H1 (cell line): ENCODE measurements around the gene PRR19. TPM values are rescaled to one million over a fixed set of nuclear protein-coding genes. Genes with fewer than 3 reads are reported as not detected.

Experiments used
- CTCF ChIA-PET: fragments of 300-600 bp; sonication (Branson Sonifier 250); formaldehyde crosslinking; loops from one replicate; lab custom pipeline; 2021; ENCODE audit not compliant: partially characterized antibody; lab: Charles Lee
- POLR2A ChIA-PET: fragments of 300-600 bp; sonication (Branson Sonifier 250); formaldehyde crosslinking; loops from one replicate; lab custom pipeline; 2021; ENCODE audit warnings: inconsistent platforms; ENCODE audit not compliant: partially characterized antibody; lab: Charles Lee
- DNase-seq, 2 experiments: peaks; one replicate each; pipeline versions ENCODE4 v3.0.0 to v3.0.0-alpha.2; 2010 to 2022; ENCODE audit warnings: low spot score in 2 of 2, low read depth in 1 of 2, mixed read lengths in 1 of 2
- FAIRE-seq: peaks from 2 replicates; lab custom pipeline; 2011; peaks lifted over from hg19 to GRCh38; lab: Jason Lieb, UNC
- H2AFZ ChIP-seq: 2 replicates; pipeline ENCODE4 v1.8.1; 2012; ENCODE audit warnings: low read length, inconsistent platforms
- H2AK5ac ChIP-seq: 2 replicates; pipeline ENCODE4 v1.6.1; 2013; ENCODE audit warnings: low read depth, low read length
- H2BK120ac ChIP-seq: replicated peaks from 2 replicates; pipeline ENCODE3; 2013; ENCODE audit warnings: low read depth, low read length, inconsistent platforms
- H2BK12ac ChIP-seq: 2 replicates; pipeline ENCODE4 v1.6.1; 2013; ENCODE audit warnings: low read depth, low read length
- H2BK15ac ChIP-seq: 2 replicates; pipeline ENCODE4 v1.6.1; 2013; ENCODE audit warnings: low read length
- H2BK20ac ChIP-seq: 2 replicates; pipeline ENCODE4 v1.6.1; 2013; ENCODE audit warnings: low read length
- H2BK5ac ChIP-seq: 2 replicates; pipeline ENCODE4 v1.6.1; 2013; ENCODE audit warnings: low read depth, low read length
- H3K14ac ChIP-seq: 2 replicates; pipeline ENCODE4 v1.6.1; 2013; ENCODE audit warnings: inconsistent platforms; ENCODE audit not compliant: insufficient read length
- H3K18ac ChIP-seq: 2 replicates; pipeline ENCODE4 v1.6.1; 2013; ENCODE audit warnings: low read length; ENCODE audit errors: extremely low read depth
- H3K23ac ChIP-seq: 2 replicates; pipeline ENCODE4 v1.6.1; 2013; ENCODE audit warnings: inconsistent platforms; ENCODE audit not compliant: insufficient read length
- H3K23me2 ChIP-seq: 2 replicates; pipeline ENCODE4 v1.6.1; 2013; ENCODE audit warnings: low read depth, low read length
- H3K27ac ChIP-seq: 2 replicates; pipeline ENCODE4 v1.6.1; 2011; ENCODE audit warnings: low read depth, low read length, inconsistent platforms
- H3K27me3 ChIP-seq, 4 experiments: replicated peaks in 1 of 4; 1 replicate in 1 of 4; 2 replicates in 3 of 4; pipeline versions ENCODE4 v1.6.1 to v1.8.1; 2011 to 2013; ENCODE audit warnings: low read length in 3 of 4, mild to moderate bottlenecking in 3 of 4, inconsistent platforms in 2 of 4, mixed read lengths in 2 of 4, moderate library complexity in 1 of 4; ENCODE audit not compliant: control insufficient read depth in 3 of 4, insufficient read depth in 3 of 4; ENCODE audit errors: extremely low read depth in 1 of 4
- H3K36me3 ChIP-seq, 4 experiments: 2 replicates each; pipeline versions ENCODE4 v1.6.1 to v1.8.1; 2011 to 2013; ENCODE audit warnings: mild to moderate bottlenecking in 4 of 4, low read length in 3 of 4, moderate library complexity in 2 of 4, control low read depth in 1 of 4, inconsistent platforms in 1 of 4; ENCODE audit not compliant: insufficient read depth in 4 of 4, control insufficient read depth in 2 of 4
- H3K4ac ChIP-seq: replicated peaks from 2 replicates; pipeline ENCODE3; 2013; ENCODE audit warnings: low read length, low read depth, mixed read lengths, inconsistent platforms; ENCODE audit not compliant: insufficient read length
- H3K4me1 ChIP-seq, 4 experiments: replicated peaks in 1 of 4; 1 replicate in 1 of 4; 2 replicates in 3 of 4; pipeline versions ENCODE4 v1.6.1 to v1.8.1; 2011 to 2013; ENCODE audit warnings: low read length in 3 of 4, inconsistent platforms in 2 of 4, mixed read lengths in 1 of 4; ENCODE audit not compliant: insufficient read depth in 4 of 4, control insufficient read depth in 3 of 4
- H3K4me2 ChIP-seq, 2 experiments: 2 replicates each; pipeline versions ENCODE4 v1.6.1 to v1.8.1; 2011 to 2013; ENCODE audit warnings: low read depth in 2 of 2, low read length in 2 of 2, control low read depth in 1 of 2, inconsistent platforms in 1 of 2, mild to moderate bottlenecking in 1 of 2; ENCODE audit not compliant: insufficient read depth in 1 of 2
- H3K4me3 ChIP-seq, 4 experiments: fragments of 200-600, 300-600 bp in 1 of 4; sonication (generic), shearing (Covaris generic), sonication (Bioruptor Twin) in 1 of 4; 2 replicates each; pipeline versions ENCODE4 v1.5.1 to v1.8.1; 2011 to 2016; ENCODE audit warnings: low read length in 4 of 4, low read depth in 3 of 4, control low read depth in 2 of 4, inconsistent platforms in 2 of 4, mild to moderate bottlenecking in 2 of 4, mixed read lengths in 1 of 4, moderate library complexity in 1 of 4; ENCODE audit not compliant: insufficient read depth in 2 of 4; ENCODE audit errors: extremely low read depth in 1 of 4
- H3K56ac ChIP-seq: replicated peaks from 2 replicates; pipeline ENCODE3; 2013; ENCODE audit warnings: low read depth, mild to moderate bottlenecking, mixed read lengths, low read length, inconsistent platforms; ENCODE audit not compliant: insufficient read length
- H3K79me1 ChIP-seq: 2 replicates; pipeline ENCODE4 v1.6.1; 2013; ENCODE audit warnings: low read depth, low read length, control low read depth
- H3K79me2 ChIP-seq, 2 experiments: 2 replicates each; pipeline versions ENCODE4 v1.6.1 to v1.8.1; 2012 to 2013; ENCODE audit warnings: low read length in 2 of 2, mild to moderate bottlenecking in 2 of 2, inconsistent platforms in 1 of 2; ENCODE audit not compliant: insufficient read depth in 2 of 2, control insufficient read depth in 1 of 2
- H3K9ac ChIP-seq, 4 experiments: replicated peaks in 1 of 4; 1 replicate in 1 of 4; 2 replicates in 3 of 4; pipeline versions ENCODE4 v1.6.1 to v1.8.1; 2011 to 2013; ENCODE audit warnings: low read depth in 3 of 4, low read length in 3 of 4, control low read depth in 2 of 4, mild to moderate bottlenecking in 2 of 4, moderate library complexity in 2 of 4, inconsistent platforms in 1 of 4; ENCODE audit errors: extremely low read depth in 1 of 4
- H3K9me3 ChIP-seq, 2 experiments: 2 replicates each; pipeline versions ENCODE4 v1.6.1 to v1.8.1; 2012 to 2013; ENCODE audit warnings: mild to moderate bottlenecking in 2 of 2, moderate library complexity in 2 of 2, control low read depth in 1 of 2, inconsistent platforms in 1 of 2, low read depth in 1 of 2, low read length in 1 of 2, mixed read lengths in 1 of 2; ENCODE audit not compliant: insufficient read depth in 2 of 2
- H4K20me1 ChIP-seq, 2 experiments: replicated peaks in 1 of 2; 2 replicates each; pipeline versions ENCODE3 to v1.8.1; 2011 to 2013; ENCODE audit warnings: inconsistent platforms in 2 of 2, low read length in 2 of 2, mild to moderate bottlenecking in 1 of 2; ENCODE audit not compliant: insufficient read depth in 2 of 2, control insufficient read depth in 1 of 2
- H4K5ac ChIP-seq: 2 replicates; pipeline ENCODE4 v1.6.1; 2013; ENCODE audit warnings: low read length, low read depth, mixed read lengths, inconsistent platforms; ENCODE audit not compliant: insufficient read length
- H4K8ac ChIP-seq: 2 replicates; pipeline ENCODE4 v1.8.0; 2013; ENCODE audit warnings: mild to moderate bottlenecking, moderate library complexity, low read length, inconsistent platforms; ENCODE audit not compliant: insufficient read depth; ENCODE audit errors: extremely low read depth
- H4K91ac ChIP-seq: replicated peaks from 2 replicates; pipeline ENCODE3; 2013; ENCODE audit warnings: low read length, mixed read lengths, inconsistent platforms; ENCODE audit not compliant: insufficient read length
- E2F6 ChIP-seq: IDR thresholded peaks from 2 replicates; pipeline ENCODE4 v1.6.1; 2012; ENCODE audit warnings: inconsistent platforms
- FOSL1 ChIP-seq: IDR thresholded peaks from 2 replicates; pipeline ENCODE4 v1.6.1; 2011; ENCODE audit warnings: mild to moderate bottlenecking, low read depth, low read length, moderate library complexity; ENCODE audit not compliant: insufficient read depth
- SIRT6 ChIP-seq: IDR thresholded peaks from one replicate; pipeline ENCODE4 v1.7.1; 2012; ENCODE audit warnings: low read length, inconsistent platforms
- SP4 ChIP-seq: IDR thresholded peaks from 2 replicates; pipeline ENCODE4 v1.6.1; 2012; ENCODE audit warnings: low read length, inconsistent platforms
- WGBS, 2 experiments: shearing (Covaris generic) in 1 of 2; methylation state at CpG; one replicate each; pipeline versions ENCODE4 v1.1.6 to v1.1.7; 2013 to 2015; ENCODE audit warnings: low lambda C conversion rate in 2 of 2, mixed read lengths in 2 of 2, inconsistent platforms in 1 of 2, low coverage in 1 of 2, missing lambda C conversion rate in 1 of 2; ENCODE audit not compliant: insufficient replicate concordance in 2 of 2, insufficient coverage in 1 of 2, insufficient read length in 1 of 2; ENCODE audit errors: extremely low coverage in 1 of 2, missing lambda C conversion rate in 1 of 2; 5-methylcytosine and 5-hydroxymethylcytosine counted together
- polyA plus RNA-seq, 7 experiments: library from polyadenylated mRNA; depleted of rRNA in 3 of 7; stranded (reverse) in 5 of 7; unstranded in 2 of 7; fragments of >200 nt in 5 of 7; fragments of 200-250 nt in 2 of 7; gene quantifications; 1 replicate in 5 of 7; 2 replicates in 1 of 7; 4 replicates in 1 of 7; pipeline versions ENCODE4 v1.2.1 to v1.2.3, GENCODE V29; 2011 to 2013; ENCODE audit warnings: missing spikeins in 2 of 7, mixed read lengths in 2 of 7
- total RNA-seq: library from RNA; stranded (reverse); fragmentation: NEBNext Ultra II Directional; extraction: Animal tissue kit (Norgen Biotek cat#: 25700); gene quantifications from 2 replicates; pipeline ENCODE4 v1.2.1, GENCODE V29; 2021

Gene PRR19
- total and polyA plus RNA-seq, 2 of the 8 experiments (the other 6 are each of a cell fraction or from before 2014, with no cell fraction given) = 7.2 to 7.5 TPM

- Histone ChIP-seq H4K91ac (no peak overlapping the region), H2AK5ac (no peak overlapping the region), H4K8ac (no peak overlapping the region), H4K20me1 (no peaks in the 10 kb centered on the region), H2BK15ac (0 out of 2 replicates have a peak overlapping the region, but pooled peaks have one; percentile 81), H3K23me2 (peaks cover 13% of the 10 kb centered on the region; the same call in 1 of the 2 replicates), H4K5ac (no peak overlapping the region), H3K56ac (no peak overlapping the region), H3K9me3 (no peaks in the 10 kb centered on the region), H3K18ac (no peak overlapping the region), H2BK20ac (no peak overlapping the region), H2BK12ac (no peak overlapping the region), H3K4ac (no peak overlapping the region), H3K27ac (no peak overlapping the region), H3K79me2 (peaks cover 0 to 7% of the 10 kb centered on the region in 2 experiments; a peak in 1 of 4 replicates), H3K27me3 (peaks cover 0 to 15% (median 8%) of the 10 kb centered on the region in 4 experiments; a peak in 5 of 7 replicates), H2BK5ac (no peak overlapping the region), H3K23ac (no peak overlapping the region), H2AFZ (no peak overlapping the region), H3K79me1 (peaks cover 2% of the 10 kb centered on the region; the same call in 1 of the 2 replicates), H2BK120ac (no peak overlapping the region), H3K4me3 (no peak overlapping the region), H3K4me1 (peaks cover 0 to 4% (median 1%) of the 10 kb centered on the region in 4 experiments; a peak in 2 of 7 replicates), H3K4me2 (no peak overlapping the region), H3K36me3 (no peaks in the 10 kb centered on the region), H3K14ac (no peak overlapping the region), H3K9ac (no peak overlapping the region)
- no peak for DNase-seq
- POLR2A ChIA-PET = interaction anchor here (1.6 to 2.3 kb wide), 3 partner anchors 9 to 25 kb away, joined by 5 to 9 read pairs (median 8); partner anchors contain the start of genes PAFAH1B3 and PRR19
- CTCF ChIA-PET = interaction anchor here (0.7 to 2.7 kb wide), 13 partner anchors 10 to 190 kb away, joined by 3 to 9 read pairs (median 5); partner anchors contain the start of gene POU2F2
- TF ChIP-seq SP4 (no peak), FOSL1 (no peak), E2F6 (no peak), SIRT6 (no peak)
- 92% methylated on average over 9 of the region's 9 CpGs; no CpG with 5 or more reads in 1 of the 2 experiments for WGBS, 2 experiments
- FAIRE-seq = no peak
These were observed 20.4 kb downstream of the PRR19 start for GRCh38 chr19:42322305-42322704.
